ENCODE measurements around the gene RGL4. TPM values are rescaled to one million over a fixed set of nuclear protein-coding genes. Genes with fewer than 3 reads are reported as not detected.

RGL4 gene
- total RNA-seq, 1 experiment from 2014 or later, result not detected

GRCh38 chr22:23688121-23688520 lies 2.7 kb upstream of the RGL4 start:
- peak; percentile 22 for DNase-seq
- no peak overlapping the region for H3K4me3 ChIP-seq (ENCODE audit: insufficient read depth, low read depth, low read length)
- H3K36me3 ChIP-seq (replicated peaks; ENCODE audit: control insufficient read depth, insufficient read depth, low read length), result peaks cover 3% of the 10 kb centered on the region; the same call in 1 of the 2 replicates
- H3K27me3 ChIP-seq (ENCODE audit: control insufficient read depth, insufficient read depth, low read length), result no peaks in the 10 kb centered on the region

- no peak for DNase-seq
- Histone ChIP-seq H3K36me3 (replicated peaks; ENCODE audit: control insufficient read depth, insufficient read depth, low read length) (peaks cover under 1% of the 10 kb centered on the region; the same call in 1 of the 2 replicates), H3K27me3 (ENCODE audit: control insufficient read depth, insufficient read depth, low read length) (no peaks in the 10 kb centered on the region), H3K4me3 (ENCODE audit: insufficient read depth, low read depth, low read length) (no peak overlapping the region)
These were observed 2.2 kb upstream of the RGL4 start for GRCh38 chr22:23688571-23688970.

GRCh38 chr22:23689414-23689813 lies 1.4 kb upstream of the RGL4 start:
- H3K27me3 ChIP-seq (ENCODE audit: control insufficient read depth, insufficient read depth, low read length), result no peaks in the 10 kb centered on the region
- peaks cover 2% of the 10 kb centered on the region for H3K36me3 ChIP-seq (replicated peaks; ENCODE audit: control insufficient read depth, insufficient read depth, low read length)
- no peak overlapping the region for H3K4me3 ChIP-seq (ENCODE audit: insufficient read depth, low read depth, low read length)
- DNase-seq, result no peak

GRCh38 chr22:23691748-23692423 lies 1.1 kb downstream of the RGL4 start:
- H3K27me3 ChIP-seq (ENCODE audit: control insufficient read depth, insufficient read depth, low read length), result no peaks in the 10 kb centered on the region
- peak; percentile 27 for DNase-seq
- no peak overlapping the region for H3K4me3 ChIP-seq (ENCODE audit: insufficient read depth, low read depth, low read length)
- H3K36me3 ChIP-seq (replicated peaks; ENCODE audit: control insufficient read depth, insufficient read depth, low read length), result peaks cover 6% of the 10 kb centered on the region

- peak; percentile 75 for DNase-seq
- Histone ChIP-seq H3K4me3 (ENCODE audit: insufficient read depth, low read depth, low read length) (no peak overlapping the region), H3K36me3 (replicated peaks; ENCODE audit: control insufficient read depth, insufficient read depth, low read length) (peaks cover 6% of the 10 kb centered on the region), H3K27me3 (ENCODE audit: control insufficient read depth, insufficient read depth, low read length) (no peaks in the 10 kb centered on the region)
These were observed 1.9 kb downstream of the RGL4 start for GRCh38 chr22:23692598-23693291.

GRCh38 chr22:23693979-23694680 lies 3.3 kb downstream of the RGL4 start:
- Histone ChIP-seq H3K4me3 (ENCODE audit: insufficient read depth, low read depth, low read length) (no peak overlapping the region), H3K27me3 (ENCODE audit: control insufficient read depth, insufficient read depth, low read length) (no peaks in the 10 kb centered on the region), H3K36me3 (replicated peaks; ENCODE audit: control insufficient read depth, insufficient read depth, low read length) (peaks cover 6% of the 10 kb centered on the region)
- DNase-seq, result no peak

- no peaks in the 10 kb centered on the region for H3K27me3 ChIP-seq (ENCODE audit: control insufficient read depth, insufficient read depth, low read length)
- DNase-seq, result no peak
- H3K36me3 ChIP-seq (replicated peaks; ENCODE audit: control insufficient read depth, insufficient read depth, low read length), result peaks cover 6% of the 10 kb centered on the region
- H3K4me3 ChIP-seq (ENCODE audit: insufficient read depth, low read depth, low read length), result no peak overlapping the region
These were observed 4.3 kb downstream of the RGL4 start for GRCh38 chr22:23695141-23695540.

GRCh38 chr22:23695571-23696325 lies 4.9 kb downstream of the RGL4 start:
- Histone ChIP-seq H3K36me3 (replicated peaks; ENCODE audit: control insufficient read depth, insufficient read depth, low read length) (peaks cover 6% of the 10 kb centered on the region), H3K4me3 (ENCODE audit: insufficient read depth, low read depth, low read length) (no peak overlapping the region), H3K27me3 (ENCODE audit: control insufficient read depth, insufficient read depth, low read length) (no peaks in the 10 kb centered on the region)
- DNase-seq, result peak; percentile 27

- peak; percentile 34 for DNase-seq
- H3K36me3 ChIP-seq (replicated peaks; ENCODE audit: control insufficient read depth, insufficient read depth, low read length), result peaks cover 6% of the 10 kb centered on the region
- no peaks in the 10 kb centered on the region for H3K27me3 ChIP-seq (ENCODE audit: control insufficient read depth, insufficient read depth, low read length)
- no peak overlapping the region for H3K4me3 ChIP-seq (ENCODE audit: insufficient read depth, low read depth, low read length)
These were observed 5.6 kb downstream of the RGL4 start for GRCh38 chr22:23696326-23696851.

- Histone ChIP-seq H3K4me3 (ENCODE audit: insufficient read depth, low read depth, low read length) (no peak overlapping the region), H3K36me3 (replicated peaks; ENCODE audit: control insufficient read depth, insufficient read depth, low read length) (peaks cover 6% of the 10 kb centered on the region), H3K27me3 (ENCODE audit: control insufficient read depth, insufficient read depth, low read length) (no peaks in the 10 kb centered on the region)
- peak; percentile 35 for DNase-seq
These were observed 6.5 kb downstream of the RGL4 start for GRCh38 chr22:23697031-23697970.

GRCh38 chr22:23698094-23698493 lies 7.3 kb downstream of the RGL4 start:
- peaks cover 6% of the 10 kb centered on the region for H3K36me3 ChIP-seq (replicated peaks; ENCODE audit: control insufficient read depth, insufficient read depth, low read length)
- H3K4me3 ChIP-seq (ENCODE audit: insufficient read depth, low read depth, low read length), result no peak overlapping the region
- no peak for DNase-seq
- no peaks in the 10 kb centered on the region for H3K27me3 ChIP-seq (ENCODE audit: control insufficient read depth, insufficient read depth, low read length)

GRCh38 chr22:23698673-23699235 lies 7.9 kb downstream of the RGL4 start:
- DNase-seq, result no peak
- Histone ChIP-seq H3K27me3 (ENCODE audit: control insufficient read depth, insufficient read depth, low read length) (no peaks in the 10 kb centered on the region), H3K4me3 (ENCODE audit: insufficient read depth, low read depth, low read length) (no peak overlapping the region), H3K36me3 (replicated peaks; ENCODE audit: control insufficient read depth, insufficient read depth, low read length) (peaks cover 6% of the 10 kb centered on the region)

GRCh38 chr22:23700706-23701105 lies 9.9 kb downstream of the RGL4 start:
- Histone ChIP-seq H3K36me3 (replicated peaks; ENCODE audit: control insufficient read depth, insufficient read depth, low read length) (peaks cover 3% of the 10 kb centered on the region), H3K4me3 (ENCODE audit: insufficient read depth, low read depth, low read length) (no peak overlapping the region), H3K27me3 (ENCODE audit: control insufficient read depth, insufficient read depth, low read length) (no peaks in the 10 kb centered on the region)
- no peak for DNase-seq

Measured in H7 (cell line).